ENCODE data around the gene ACSS3.

ACSS3 gene

DNA sequence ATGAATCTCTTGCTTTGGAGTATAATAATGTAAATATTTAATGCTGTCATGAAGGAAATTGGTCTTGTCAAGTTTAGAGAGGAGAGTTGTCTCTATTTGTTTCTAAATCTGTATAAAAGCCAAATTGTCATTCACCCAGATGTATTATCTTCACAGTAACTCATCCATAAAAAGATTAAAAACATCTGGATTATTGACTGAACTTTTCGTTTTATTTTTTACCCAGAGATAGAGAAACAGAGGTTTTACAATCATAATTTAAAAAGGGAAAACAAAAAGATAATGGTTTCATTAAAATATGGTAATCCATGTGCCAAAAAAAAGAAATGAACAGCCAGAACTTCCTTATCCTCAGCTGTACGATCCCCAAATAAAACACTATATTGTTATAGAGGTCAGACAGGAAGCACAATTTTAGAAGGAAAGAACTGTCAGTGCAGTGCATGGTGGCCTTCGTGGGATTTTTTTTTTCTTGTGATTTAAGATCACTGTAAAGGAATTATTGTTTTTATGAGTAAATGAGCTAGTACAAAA, 125.9 kb downstream of the ACSS3 start:
- Histone ChIP-seq H3K79me2 (ENCODE audit: insufficient read depth, low read length) (no peaks in the 10 kb centered on the region), H3K4me1 (ENCODE audit: insufficient read depth, low read length, severe bottlenecking) (no peaks in the 10 kb centered on the region), H3K4me3 (ENCODE audit: low read depth, low read length, poor library complexity, severe bottlenecking) (no peak overlapping the region), H3K27ac (ENCODE audit: low read depth, low read length, poor library complexity, severe bottlenecking) (no peak overlapping the region), H4K20me1 (ENCODE audit: insufficient read depth, low read length) (no peaks in the 10 kb centered on the region), H3K9ac (ENCODE audit: low read length) (no peak overlapping the region), H3K4me2 (ENCODE audit: low read length) (no peak overlapping the region), H3K27me3 (ENCODE audit: insufficient read depth, low read length) (no peaks in the 10 kb centered on the region), H3K36me3 (ENCODE audit: insufficient read depth, low read length) (no peaks in the 10 kb centered on the region), H3K9me3 (ENCODE audit: low read length) (no peaks in the 10 kb centered on the region), H3K9me2 (ENCODE audit: low read depth, low read length) (no peaks in the 10 kb centered on the region), H3F3A (ENCODE audit: insufficient read depth, low read length) (no peaks in the 10 kb centered on the region), H2AFZ (ENCODE audit: low read length) (no peak overlapping the region)
- TF ChIP-seq, protein P1, sequence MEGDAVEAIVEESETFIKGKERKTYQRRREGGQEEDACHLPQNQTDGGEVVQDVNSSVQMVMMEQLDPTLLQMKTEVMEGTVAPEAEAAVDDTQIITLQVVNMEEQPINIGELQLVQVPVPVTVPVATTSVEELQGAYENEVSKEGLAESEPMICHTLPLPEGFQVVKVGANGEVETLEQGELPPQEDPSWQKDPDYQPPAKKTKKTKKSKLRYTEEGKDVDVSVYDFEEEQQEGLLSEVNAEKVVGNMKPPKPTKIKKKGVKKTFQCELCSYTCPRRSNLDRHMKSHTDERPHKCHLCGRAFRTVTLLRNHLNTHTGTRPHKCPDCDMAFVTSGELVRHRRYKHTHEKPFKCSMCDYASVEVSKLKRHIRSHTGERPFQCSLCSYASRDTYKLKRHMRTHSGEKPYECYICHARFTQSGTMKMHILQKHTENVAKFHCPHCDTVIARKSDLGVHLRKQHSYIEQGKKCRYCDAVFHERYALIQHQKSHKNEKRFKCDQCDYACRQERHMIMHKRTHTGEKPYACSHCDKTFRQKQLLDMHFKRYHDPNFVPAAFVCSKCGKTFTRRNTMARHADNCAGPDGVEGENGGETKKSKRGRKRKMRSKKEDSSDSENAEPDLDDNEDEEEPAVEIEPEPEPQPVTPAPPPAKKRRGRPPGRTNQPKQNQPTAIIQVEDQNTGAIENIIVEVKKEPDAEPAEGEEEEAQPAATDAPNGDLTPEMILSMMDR (IDR thresholded peaks at IDR 0.05; ENCODE audit: low read length) = no peak

DNA sequence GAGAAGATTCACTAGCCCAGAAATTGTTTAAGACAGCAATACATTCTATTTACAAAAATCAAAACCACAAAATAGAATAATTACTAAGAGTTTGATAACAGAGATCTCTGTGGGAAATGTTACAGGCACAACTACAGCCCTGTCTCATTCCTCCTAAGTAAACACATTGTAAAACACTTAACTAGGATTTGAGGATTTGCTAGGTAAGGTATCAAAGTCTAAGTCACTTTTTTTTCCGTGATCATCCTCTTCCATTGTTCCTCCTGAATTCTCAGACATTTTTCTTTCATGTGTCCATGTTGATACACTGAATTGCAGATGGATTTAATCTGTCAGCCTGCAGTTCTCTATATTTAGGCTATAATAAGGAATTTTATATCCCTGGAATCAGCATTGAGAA, 127.5 kb downstream of the ACSS3 start:
- Histone ChIP-seq H3K79me2 (ENCODE audit: insufficient read depth, low read length) (no peaks in the 10 kb centered on the region), H3K27ac (ENCODE audit: low read depth, low read length, poor library complexity, severe bottlenecking) (no peak overlapping the region), H3K27me3 (ENCODE audit: insufficient read depth, low read length) (no peaks in the 10 kb centered on the region), H3K4me2 (ENCODE audit: low read length) (no peak overlapping the region), H3K9me3 (ENCODE audit: low read length) (no peaks in the 10 kb centered on the region), H3K9ac (ENCODE audit: low read length) (no peak overlapping the region), H3K4me3 (ENCODE audit: low read depth, low read length, poor library complexity, severe bottlenecking) (no peak overlapping the region), H4K20me1 (ENCODE audit: insufficient read depth, low read length) (no peaks in the 10 kb centered on the region), H3K36me3 (ENCODE audit: insufficient read depth, low read length) (no peaks in the 10 kb centered on the region), H3K9me2 (ENCODE audit: low read depth, low read length) (no peaks in the 10 kb centered on the region), H2AFZ (ENCODE audit: low read length) (no peak overlapping the region), H3K4me1 (ENCODE audit: insufficient read depth, low read length, severe bottlenecking) (no peaks in the 10 kb centered on the region), H3F3A (ENCODE audit: insufficient read depth, low read length) (no peaks in the 10 kb centered on the region)
- TF ChIP-seq, protein P1 (IDR thresholded peaks at IDR 0.05; ENCODE audit: low read length) = no peak
- no peak for TF ChIP-seq EZH2 (IDR thresholded peaks at IDR 0.05; ENCODE audit: borderline replicate concordance, low read length)

DNA sequence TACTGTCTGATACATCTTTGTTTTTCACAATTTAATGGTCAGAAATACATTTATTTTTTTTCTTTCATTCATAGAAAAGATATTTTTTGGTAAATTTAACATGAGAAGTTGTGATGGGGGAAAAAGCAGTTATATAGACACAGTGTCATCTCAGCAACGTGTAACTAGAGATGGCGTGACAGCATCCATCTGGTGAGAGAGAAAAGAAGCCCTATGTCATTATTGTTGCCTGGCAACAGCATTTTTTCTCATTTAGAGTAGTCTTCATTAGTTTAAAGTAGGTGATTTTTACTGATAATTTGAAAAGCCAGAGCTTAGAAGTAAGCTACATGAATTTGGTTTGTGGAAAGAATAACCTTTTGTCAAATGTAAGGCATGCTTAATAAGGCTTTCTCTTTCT, 128.6 kb downstream of the ACSS3 start:
- Histone ChIP-seq H3K9ac (ENCODE audit: low read length) (no peak overlapping the region), H4K20me1 (ENCODE audit: insufficient read depth, low read length) (no peaks in the 10 kb centered on the region), H3K9me2 (ENCODE audit: low read depth, low read length) (no peaks in the 10 kb centered on the region), H3F3A (ENCODE audit: insufficient read depth, low read length) (no peaks in the 10 kb centered on the region), H2AFZ (ENCODE audit: low read length) (no peak overlapping the region), H3K9me3 (ENCODE audit: low read length) (no peaks in the 10 kb centered on the region), H3K4me3 (ENCODE audit: low read depth, low read length, poor library complexity, severe bottlenecking) (no peak overlapping the region), H3K4me2 (ENCODE audit: low read length) (no peak overlapping the region), H3K4me1 (ENCODE audit: insufficient read depth, low read length, severe bottlenecking) (no peaks in the 10 kb centered on the region), H3K27me3 (ENCODE audit: insufficient read depth, low read length) (no peaks in the 10 kb centered on the region), H3K36me3 (ENCODE audit: insufficient read depth, low read length) (no peaks in the 10 kb centered on the region), H3K27ac (ENCODE audit: low read depth, low read length, poor library complexity, severe bottlenecking) (no peak overlapping the region), H3K79me2 (ENCODE audit: insufficient read depth, low read length) (no peaks in the 10 kb centered on the region)
- TF ChIP-seq EZH2 (IDR thresholded peaks at IDR 0.05; ENCODE audit: borderline replicate concordance, low read length) = no peak
- TF ChIP-seq, protein P1 (IDR thresholded peaks at IDR 0.05; ENCODE audit: low read length) = no peak
